ENCODE results near the gene THSD7A. TPM values are rescaled to one million over a fixed set of nuclear protein-coding genes. Genes with fewer than 3 reads are reported as not detected.
A peak's percentile ranks its signal among the peaks of the same experiment; 100 is the strongest.

Gene THSD7A
- total RNA-seq, 1 donor, result 0.43 TPM

GRCh38 chr7:11331128-11332102 is 500.6 kb downstream of the THSD7A start:
- TF ChIP-seq, protein P1, sequence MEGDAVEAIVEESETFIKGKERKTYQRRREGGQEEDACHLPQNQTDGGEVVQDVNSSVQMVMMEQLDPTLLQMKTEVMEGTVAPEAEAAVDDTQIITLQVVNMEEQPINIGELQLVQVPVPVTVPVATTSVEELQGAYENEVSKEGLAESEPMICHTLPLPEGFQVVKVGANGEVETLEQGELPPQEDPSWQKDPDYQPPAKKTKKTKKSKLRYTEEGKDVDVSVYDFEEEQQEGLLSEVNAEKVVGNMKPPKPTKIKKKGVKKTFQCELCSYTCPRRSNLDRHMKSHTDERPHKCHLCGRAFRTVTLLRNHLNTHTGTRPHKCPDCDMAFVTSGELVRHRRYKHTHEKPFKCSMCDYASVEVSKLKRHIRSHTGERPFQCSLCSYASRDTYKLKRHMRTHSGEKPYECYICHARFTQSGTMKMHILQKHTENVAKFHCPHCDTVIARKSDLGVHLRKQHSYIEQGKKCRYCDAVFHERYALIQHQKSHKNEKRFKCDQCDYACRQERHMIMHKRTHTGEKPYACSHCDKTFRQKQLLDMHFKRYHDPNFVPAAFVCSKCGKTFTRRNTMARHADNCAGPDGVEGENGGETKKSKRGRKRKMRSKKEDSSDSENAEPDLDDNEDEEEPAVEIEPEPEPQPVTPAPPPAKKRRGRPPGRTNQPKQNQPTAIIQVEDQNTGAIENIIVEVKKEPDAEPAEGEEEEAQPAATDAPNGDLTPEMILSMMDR (IDR thresholded peaks at IDR 0.05; ENCODE audit: insufficient read depth, low read depth, low read length), result no peak
- no peak overlapping the region for H3K4me3 ChIP-seq (ENCODE audit: low read depth, low read length)
- DNase-seq (ENCODE audit: low read depth), result peak; percentile 30

DNA sequence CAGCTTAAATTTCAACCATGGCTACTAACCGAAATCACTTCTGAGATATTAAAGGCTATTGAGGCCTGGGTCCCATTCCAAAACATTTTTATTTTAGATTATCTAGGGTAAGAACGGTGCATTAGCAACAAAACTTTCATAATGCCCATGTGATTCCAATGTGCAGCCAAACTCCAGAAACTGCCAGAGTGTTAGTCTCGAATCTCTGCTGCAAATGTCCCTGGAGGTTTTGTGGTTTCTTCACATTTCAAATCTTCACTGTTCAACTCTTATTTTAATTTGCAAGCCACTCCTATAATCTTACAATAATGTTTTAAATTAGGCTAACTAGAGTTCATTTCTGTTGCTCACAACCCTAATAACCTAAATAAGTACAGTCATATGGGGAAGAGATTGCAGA is 501.3 kb downstream of the THSD7A start:
- TF ChIP-seq, protein P1 (IDR thresholded peaks at IDR 0.05; ENCODE audit: insufficient read depth, low read depth, low read length), result no peak
- no peak for DNase-seq (ENCODE audit: low read depth)
- H3K4me3 ChIP-seq (ENCODE audit: low read depth, low read length), result no peak overlapping the region

GRCh38 chr7:11330208-11330607 is 501.8 kb downstream of the THSD7A start:
- no peak overlapping the region for H3K4me3 ChIP-seq (ENCODE audit: low read depth, low read length)
- TF ChIP-seq, protein P1 (IDR thresholded peaks at IDR 0.05; ENCODE audit: insufficient read depth, low read depth, low read length), result no peak
- DNase-seq (ENCODE audit: low read depth), result no peak

DNA sequence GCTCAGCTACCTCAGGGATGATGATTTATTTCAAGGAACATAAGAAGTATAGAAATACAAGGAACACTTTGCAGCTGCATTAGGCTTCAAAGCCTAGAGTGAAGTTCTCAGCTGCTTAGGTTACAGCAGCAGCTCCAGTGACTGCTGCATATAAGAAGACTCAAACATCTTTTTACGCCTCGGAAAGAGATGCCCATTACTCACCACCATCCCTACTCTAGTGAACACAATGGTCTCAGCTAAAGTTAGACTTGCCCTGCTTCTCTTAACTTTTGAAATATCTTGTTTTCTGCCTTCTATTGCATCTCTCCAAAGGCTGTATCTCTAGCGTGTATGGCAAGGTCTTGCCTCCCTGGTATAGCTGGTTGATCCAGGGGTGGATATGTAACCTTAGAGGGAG is 502.4 kb downstream of the THSD7A start:
- no peak for DNase-seq (ENCODE audit: low read depth)
- no peak overlapping the region for H3K4me3 ChIP-seq (ENCODE audit: low read depth, low read length)
- TF ChIP-seq, protein P1 (IDR thresholded peaks at IDR 0.05; ENCODE audit: insufficient read depth, low read depth, low read length), result no peak

DNA sequence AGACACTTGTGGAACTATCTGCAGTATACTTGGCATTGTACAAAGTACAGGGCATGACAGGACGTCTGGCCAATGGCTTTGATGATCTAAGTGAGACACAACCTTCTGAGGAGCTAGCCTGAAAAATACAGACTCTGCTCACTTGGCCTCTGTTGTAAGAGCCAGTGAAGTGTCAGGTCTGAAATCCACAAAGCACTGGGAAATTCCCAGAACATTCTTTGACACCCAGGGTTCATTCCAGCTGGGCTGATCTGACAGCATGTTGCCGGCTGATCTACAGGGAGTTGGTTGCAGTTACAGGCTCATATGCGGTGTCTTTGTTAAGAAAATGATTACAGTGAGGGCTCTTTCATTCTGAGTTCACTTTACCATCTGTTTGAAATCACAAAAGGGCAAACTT is 503.7 kb downstream of the THSD7A start:
- H3K4me3 ChIP-seq (ENCODE audit: low read depth, low read length), result no peak overlapping the region
- TF ChIP-seq, protein P1 (IDR thresholded peaks at IDR 0.05; ENCODE audit: insufficient read depth, low read depth, low read length), result no peak
- DNase-seq (ENCODE audit: low read depth), result peak; percentile 17

- no peak overlapping the region for H3K4me3 ChIP-seq (ENCODE audit: low read depth, low read length)
- TF ChIP-seq, protein P1 (IDR thresholded peaks at IDR 0.05; ENCODE audit: insufficient read depth, low read depth, low read length), result no peak
- DNase-seq (ENCODE audit: low read depth), result no peak
Measured at GRCh38 chr7:11327633-11328032, 504.4 kb downstream of the THSD7A start.

Measured in fibroblast of villous mesenchyme (primary cell).